ENCODE measurements around the gene C6orf132. TPM values are rescaled to one million over a fixed set of nuclear protein-coding genes. Genes with fewer than 3 reads are reported as not detected.
A peak's percentile ranks its signal among the peaks of the same experiment; 100 is the strongest.

C6orf132 gene
- total RNA-seq, 1 donor from 2014 or later, result not detected

- DNase-seq, result peak; percentile 46
- no peaks in the 10 kb centered on the region for H3K27me3 Mint-ChIP-seq
- no peak for ATAC-seq (ENCODE audit: low read depth)
- ChIA-PET POLR2A (no interaction called here), CTCF (interaction anchor here (0.9 to 1.9 kb wide), 4 partner anchors 139 to 472 kb away, joined by 4 to 8 read pairs (median 6); no protein-coding TSS in a partner anchor)
- TF ChIP-seq CTCF (IDR thresholded peaks at IDR 0.05), result no peak
- intact Hi-C loops (cut with micrococcal nuclease), result loop anchor here (1.0 kb wide), 4 partner anchors 91 to 472 kb away; no protein-coding TSS in a partner anchor
- peaks cover 73% of the 10 kb centered on the region for H3K36me3 Mint-ChIP-seq (ENCODE audit: low read depth)
- H3K4me3 Mint-ChIP-seq, result no peak overlapping the region
- H3K4me1 Mint-ChIP-seq, result no peaks in the 10 kb centered on the region
- H3K27ac Mint-ChIP-seq, result no peak overlapping the region
- no peaks in the 10 kb centered on the region for H3K9me3 Mint-ChIP-seq
Measured at GRCh38 chr6:42075159-42075838, 67.1 kb downstream of the C6orf132 start.

- H3K36me3 Mint-ChIP-seq (ENCODE audit: low read depth), result peaks cover 56% of the 10 kb centered on the region
- H3K4me1 Mint-ChIP-seq, result no peaks in the 10 kb centered on the region
- H3K4me3 Mint-ChIP-seq, result no peak overlapping the region
- intact Hi-C loops (cut with micrococcal nuclease), result no loop called here
- no peak overlapping the region for H3K27ac Mint-ChIP-seq
- ChIA-PET POLR2A (no interaction called here), CTCF (interaction anchor here (0.7 to 1.9 kb wide), 4 partner anchors 29 to 474 kb away, joined by 3 to 8 read pairs (median 5); no protein-coding TSS in a partner anchor)
- H3K27me3 Mint-ChIP-seq, result no peaks in the 10 kb centered on the region
- no peak for TF ChIP-seq CTCF (IDR thresholded peaks at IDR 0.05)
- H3K9me3 Mint-ChIP-seq, result no peaks in the 10 kb centered on the region
- ATAC-seq (ENCODE audit: low read depth) (no peak), DNase-seq (no peak)
Measured at GRCh38 chr6:42073287-42073686, 69.1 kb downstream of the C6orf132 start.

- ATAC-seq (ENCODE audit: low read depth) (no peak), DNase-seq (no peak)
- peaks cover 44% of the 10 kb centered on the region for H3K36me3 Mint-ChIP-seq (ENCODE audit: low read depth)
- H3K4me1 Mint-ChIP-seq, result no peaks in the 10 kb centered on the region
- ChIA-PET POLR2A (no interaction called here), CTCF (no interaction called here)
- intact Hi-C loops (cut with micrococcal nuclease), result no loop called here
- H3K9me3 Mint-ChIP-seq, result no peaks in the 10 kb centered on the region
- no peak overlapping the region for H3K4me3 Mint-ChIP-seq
- no peaks in the 10 kb centered on the region for H3K27me3 Mint-ChIP-seq
- no peak overlapping the region for H3K27ac Mint-ChIP-seq
- no peak for TF ChIP-seq CTCF (IDR thresholded peaks at IDR 0.05)
Measured at GRCh38 chr6:42071881-42072583, 70.4 kb downstream of the C6orf132 start.

- ChIA-PET POLR2A (no interaction called here), CTCF (interaction anchor here (1.5 kb wide), 1 partner anchor 35 kb away, joined by 4 read pairs; no protein-coding TSS in a partner anchor)
- intact Hi-C loops (cut with micrococcal nuclease), result no loop called here
- ATAC-seq (ENCODE audit: low read depth), result no peak
- Mint-ChIP-seq H3K27ac (no peak overlapping the region), H3K27me3 (no peaks in the 10 kb centered on the region), H3K36me3 (ENCODE audit: low read depth) (peaks cover 41% of the 10 kb centered on the region), H3K4me1 (no peaks in the 10 kb centered on the region), H3K4me3 (no peak overlapping the region), H3K9me3 (no peaks in the 10 kb centered on the region)
- DNase-seq, result no peak
- no peak for TF ChIP-seq CTCF (IDR thresholded peaks at IDR 0.05)
Measured at GRCh38 chr6:42068872-42069522, 73.4 kb downstream of the C6orf132 start.

- Mint-ChIP-seq H3K27ac (no peak overlapping the region), H3K4me3 (no peak overlapping the region), H3K36me3 (ENCODE audit: low read depth) (peaks cover 40% of the 10 kb centered on the region), H3K4me1 (no peaks in the 10 kb centered on the region), H3K27me3 (no peaks in the 10 kb centered on the region), H3K9me3 (no peaks in the 10 kb centered on the region)
- ChIA-PET POLR2A (no interaction called here), CTCF (interaction anchor here (1.5 kb wide), 1 partner anchor 36 kb away, joined by 4 read pairs; no protein-coding TSS in a partner anchor)
- ATAC-seq (ENCODE audit: low read depth), result no peak
- no peak for TF ChIP-seq CTCF (IDR thresholded peaks at IDR 0.05)
- no peak for DNase-seq
- intact Hi-C loops (cut with micrococcal nuclease), result no loop called here
Measured at GRCh38 chr6:42068173-42068572, 74.2 kb downstream of the C6orf132 start.

All from activated B cell treated with CpG ODN at 0.5 μM for 24 hours (primary cell).